NCI-H2196 treated with DMSO at 0.1 percent for 48 hours (cell line): Measurements from ENCODE around the gene GPRIN3.
A peak's percentile ranks its signal among the peaks of the same experiment; 100 is the strongest.
"Not testable (repeated sequence)": the region's sequence is repeated elsewhere in the genome, so short reads cannot be mapped to it uniquely, and the experiment has no call there.

ENCODE experiments used
- DNase-seq: peaks from one replicate; lab custom pipeline; 2025; ENCODE audit not compliant: unreplicated experiment; lab: John Stamatoyannopoulos, UW

The GPRIN3 gene

DNA sequence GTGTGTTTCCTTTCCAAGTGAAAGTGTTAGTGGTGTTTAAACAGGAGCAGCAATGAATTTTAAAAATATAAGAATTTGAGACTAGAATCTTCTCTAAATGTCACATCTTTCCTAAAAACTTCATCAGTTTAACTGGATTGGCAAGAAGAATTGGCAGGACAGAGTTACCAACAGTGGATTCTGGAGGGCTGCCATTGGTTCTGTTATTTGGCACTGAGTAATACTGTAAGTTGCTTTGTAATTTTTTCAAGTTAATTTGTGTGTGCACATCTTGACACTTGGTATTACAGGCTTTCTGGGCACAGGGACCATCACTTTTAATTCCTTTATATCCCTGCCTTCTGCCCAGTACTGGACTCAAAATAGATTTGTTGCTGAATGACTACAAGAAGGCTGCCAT, 4.5 kb upstream of the GPRIN3 start:
- no peak for DNase-seq

DNA sequence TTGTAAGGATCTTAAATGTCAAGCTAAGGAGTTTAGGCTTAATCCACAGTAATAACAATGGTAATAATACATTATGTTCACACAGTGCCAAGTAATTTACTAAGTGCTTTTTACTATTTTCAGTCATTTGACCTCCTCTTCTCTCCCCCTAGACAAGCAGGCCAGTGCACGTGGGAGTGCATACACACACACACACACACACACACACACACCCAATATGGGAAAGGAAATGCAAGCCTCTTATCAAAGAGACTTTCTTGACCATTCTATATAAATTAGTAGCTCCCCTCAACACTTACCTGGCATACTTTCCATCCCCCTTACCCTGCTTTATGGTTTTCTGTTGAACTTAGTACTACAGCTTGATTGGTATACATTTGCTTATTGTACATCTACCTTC, 3.8 kb upstream of the GPRIN3 start:
- no peak for DNase-seq

DNA sequence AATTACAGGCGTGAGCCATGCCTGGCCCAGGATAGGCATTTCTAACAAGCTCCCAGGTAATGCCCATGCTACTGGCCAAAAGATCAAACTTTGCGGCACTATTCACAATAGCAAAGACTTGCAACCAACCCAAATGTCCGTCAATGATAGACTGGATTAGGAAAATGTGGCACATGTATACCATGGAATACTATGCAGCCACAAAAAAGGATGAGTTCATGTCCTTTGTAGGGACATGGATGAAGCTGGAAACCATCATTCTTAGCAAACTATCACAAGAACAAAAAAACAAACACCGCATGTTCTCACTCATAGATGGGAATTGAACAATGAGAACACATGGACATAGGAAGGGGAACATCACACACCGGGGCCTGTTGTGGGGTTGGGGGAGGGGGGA, 1.6 kb upstream of the GPRIN3 start:
- not testable (repeated sequence) for DNase-seq

DNA sequence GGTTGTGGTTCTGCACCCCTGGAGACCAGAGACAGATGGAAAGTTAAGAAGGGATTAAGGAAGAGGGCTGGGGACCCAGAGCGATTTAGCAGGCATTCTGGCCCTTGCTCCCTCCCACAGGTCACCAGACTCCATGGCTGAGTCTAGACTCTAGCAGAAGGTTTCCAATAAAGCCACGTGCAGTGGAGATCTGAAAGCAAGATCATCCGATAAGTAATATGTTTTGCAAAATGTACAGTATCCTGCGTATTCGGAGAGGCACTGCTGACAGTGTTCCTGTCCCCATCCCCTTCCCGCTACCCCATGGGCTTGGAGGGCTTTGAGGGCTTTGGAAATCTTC, 531 bp upstream of the GPRIN3 start:
- DNase-seq, result no peak

DNA sequence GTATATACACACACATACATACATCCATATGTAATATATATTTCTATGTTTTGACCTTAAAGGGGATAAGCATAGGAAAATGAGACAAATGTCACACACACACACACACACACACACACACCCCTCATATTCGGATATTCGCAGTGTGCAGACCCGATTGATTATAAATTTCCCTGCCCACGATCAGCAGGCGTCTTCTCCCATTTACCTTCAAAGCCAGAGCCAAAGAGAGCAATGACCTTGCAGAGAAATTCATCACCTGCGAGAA, 488 bp downstream of the GPRIN3 start:
- no peak for DNase-seq

DNA sequence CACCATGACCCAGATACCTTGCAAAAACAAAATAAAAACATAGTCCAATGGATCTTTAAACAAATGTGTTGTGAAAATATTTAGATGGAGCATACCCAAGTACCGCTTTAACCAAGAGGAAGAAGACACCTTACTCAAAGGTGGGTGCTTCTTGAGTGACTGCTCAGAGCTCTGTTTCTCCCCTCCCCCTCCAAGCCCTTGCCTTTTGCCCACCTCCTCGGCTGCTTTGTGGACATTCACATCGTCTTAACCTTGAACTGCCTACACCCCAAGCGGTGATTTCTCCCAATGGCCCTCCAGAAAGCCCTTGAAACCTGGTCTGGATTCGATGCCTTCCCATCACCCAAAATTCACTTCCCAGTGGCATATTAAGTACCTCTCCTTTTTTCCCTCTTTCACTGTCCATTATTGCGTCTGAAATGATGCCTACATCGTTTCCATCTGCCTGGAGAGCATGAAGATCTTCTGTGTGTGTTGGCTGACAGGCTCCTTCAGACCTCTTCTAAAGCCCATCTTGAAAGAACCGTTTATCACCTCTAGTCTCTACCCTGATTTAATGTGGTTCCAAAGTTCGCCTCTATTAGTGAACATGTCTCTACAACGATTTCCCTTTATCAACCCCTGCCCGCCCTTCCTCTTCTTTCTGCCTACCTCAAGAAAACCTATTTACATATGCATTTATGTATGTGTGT, 968 bp downstream of the GPRIN3 start:
- DNase-seq, result no peak

DNA sequence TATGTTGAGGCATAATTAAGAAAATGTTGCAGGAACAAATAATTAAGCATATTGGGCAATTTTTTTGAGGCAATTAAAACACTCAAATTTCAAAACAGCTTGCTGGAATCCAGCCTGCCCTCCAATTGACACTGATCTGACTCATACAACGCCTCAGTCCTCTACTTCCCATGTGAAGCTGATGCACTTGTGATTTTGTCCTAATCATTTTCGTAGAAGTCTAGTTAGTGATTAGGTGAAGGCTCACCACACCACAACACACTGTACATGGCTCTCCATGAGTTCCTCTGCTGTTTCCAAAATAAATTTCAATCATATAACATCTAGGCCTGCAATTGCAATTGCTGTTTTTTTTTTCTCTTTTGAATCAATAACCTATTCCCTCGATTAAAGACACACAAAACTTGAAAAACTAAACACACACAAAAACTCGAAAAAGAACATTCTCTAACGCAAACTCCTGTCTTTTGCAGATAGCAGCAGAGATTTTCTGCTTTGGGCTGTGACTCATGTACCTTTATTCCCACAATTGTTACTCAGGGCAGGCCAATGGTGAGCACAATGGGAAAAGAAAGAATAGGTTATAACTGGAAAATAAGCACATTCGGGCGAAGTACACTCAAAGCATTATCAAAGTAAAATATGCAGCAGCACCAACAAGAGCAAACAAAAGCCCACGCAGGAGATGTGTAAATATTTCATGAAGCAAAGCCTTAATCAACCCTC, 1.7 kb downstream of the GPRIN3 start:
- DNase-seq, result no peak

DNA sequence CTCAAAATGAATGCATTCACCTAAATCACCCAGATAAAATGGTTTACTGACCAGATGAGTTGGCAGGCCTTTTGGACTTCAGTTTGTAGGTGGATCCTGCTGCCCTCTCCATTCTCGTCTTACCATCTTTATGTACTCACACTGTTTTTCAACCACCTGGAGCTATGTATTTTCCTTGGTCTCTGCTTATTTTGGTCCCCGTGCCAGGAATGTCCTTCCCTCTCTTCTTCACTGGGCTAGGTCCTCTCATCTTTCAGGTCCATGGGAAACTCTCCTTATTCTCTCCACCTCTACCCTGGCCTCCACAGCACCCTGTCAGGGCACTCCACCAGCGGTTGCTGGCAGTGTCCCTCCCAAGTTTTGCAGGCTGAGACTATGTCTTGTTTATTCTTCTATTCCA, 2.6 kb downstream of the GPRIN3 start:
- peak; percentile 8 for DNase-seq

DNA sequence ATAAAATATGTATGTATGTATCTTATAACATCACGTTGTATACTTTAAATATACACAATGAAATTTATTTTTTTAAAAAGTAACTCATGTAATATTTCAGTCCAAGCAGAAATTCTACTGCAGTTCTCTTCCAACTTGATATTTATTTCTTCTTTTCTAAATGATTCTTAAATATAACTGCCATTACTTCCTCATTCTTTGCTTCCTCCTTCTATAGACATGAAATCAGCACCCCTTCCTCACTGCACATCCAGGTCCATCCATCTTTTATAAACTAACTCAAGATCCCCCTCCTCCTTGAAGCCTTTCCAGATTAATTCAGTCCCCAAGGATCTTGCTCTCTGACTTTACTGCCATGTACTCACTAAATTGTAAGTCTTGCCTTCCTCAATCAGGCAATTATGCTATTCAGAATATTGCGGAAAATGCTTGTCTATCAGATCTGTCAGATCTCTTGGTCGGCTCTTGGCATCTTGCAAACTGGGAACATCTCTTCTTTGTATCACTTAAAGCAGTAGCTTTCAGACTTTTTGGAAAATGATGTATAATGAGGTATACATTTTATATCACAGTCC, 3.7 kb downstream of the GPRIN3 start:
- no peak for DNase-seq

DNA sequence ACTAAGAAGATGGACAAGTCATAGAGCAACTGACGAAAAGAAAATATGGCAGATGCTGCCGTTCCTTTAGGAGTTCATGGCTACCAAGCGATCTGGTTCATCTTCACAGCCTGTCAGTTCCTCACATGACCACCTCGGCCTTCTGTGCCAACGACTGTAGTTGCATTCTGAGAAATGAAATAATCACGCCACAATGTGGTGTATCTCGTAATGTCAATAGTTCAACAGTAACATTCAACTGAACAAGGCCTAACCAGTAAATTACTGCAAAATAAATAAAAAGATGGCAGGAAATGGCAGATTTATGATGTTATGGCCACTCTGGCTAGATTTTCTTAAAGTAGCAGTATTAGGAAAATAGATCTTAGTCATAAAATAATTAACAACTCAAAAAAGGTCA, 4.4 kb downstream of the GPRIN3 start:
- peak; percentile 22 for DNase-seq

DNA sequence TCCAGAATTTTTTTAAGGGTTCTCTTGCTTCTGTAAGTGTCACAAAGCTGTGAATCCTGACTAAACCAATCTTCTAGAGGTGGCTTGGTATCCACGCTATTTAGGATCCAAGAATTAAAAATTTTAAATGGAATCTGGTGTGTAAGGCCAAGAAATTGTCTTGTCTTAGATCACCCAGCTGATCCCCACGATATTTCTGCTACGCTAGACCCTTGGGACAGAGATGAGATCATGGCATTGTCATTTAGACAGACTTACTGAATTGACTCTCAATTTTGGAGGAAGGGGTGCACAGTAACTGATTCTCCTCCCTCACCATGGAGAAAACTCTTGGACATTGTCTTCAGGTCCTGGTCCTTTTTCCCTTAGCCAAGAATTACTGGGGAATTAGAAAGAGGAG, 5.7 kb downstream of the GPRIN3 start:
- no peak for DNase-seq

DNA sequence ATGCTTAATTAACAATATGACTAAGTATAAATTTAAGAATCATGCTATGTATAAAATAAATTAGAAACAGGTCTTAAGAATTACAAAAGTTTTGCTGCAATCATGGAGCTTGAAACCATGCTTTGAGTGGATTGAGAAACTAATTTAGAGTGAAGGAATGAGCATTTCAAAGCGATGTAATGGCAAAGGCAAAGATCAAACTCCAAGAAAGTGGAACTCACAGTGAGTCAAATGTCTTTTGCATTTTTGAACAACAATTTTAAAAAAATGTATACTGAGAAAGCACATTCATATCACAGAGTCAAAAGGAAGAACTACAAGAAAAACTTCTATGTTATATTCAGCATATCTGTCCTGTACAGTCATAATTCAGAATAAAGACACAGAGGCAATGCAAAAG, 6.6 kb downstream of the GPRIN3 start:
- DNase-seq, result no peak

DNA sequence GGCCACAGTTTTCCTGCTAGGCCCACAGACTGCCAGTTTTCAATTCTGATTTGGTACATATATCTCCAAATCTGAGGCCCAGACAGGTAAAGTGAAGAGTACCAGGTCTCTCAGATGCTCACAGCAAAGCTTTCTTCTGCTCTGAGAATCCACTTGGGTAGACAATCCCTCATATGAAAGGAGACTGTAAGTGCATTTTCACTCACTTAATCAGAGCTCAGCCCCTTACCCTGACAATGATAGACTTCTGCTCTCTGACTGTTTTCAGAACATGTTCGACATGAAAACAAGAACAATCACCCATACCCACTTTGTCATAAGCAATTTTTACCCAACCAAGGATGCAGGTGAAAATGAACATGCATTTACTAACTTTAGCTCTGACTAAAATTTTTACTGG, 7.1 kb downstream of the GPRIN3 start:
- no peak for DNase-seq

DNA sequence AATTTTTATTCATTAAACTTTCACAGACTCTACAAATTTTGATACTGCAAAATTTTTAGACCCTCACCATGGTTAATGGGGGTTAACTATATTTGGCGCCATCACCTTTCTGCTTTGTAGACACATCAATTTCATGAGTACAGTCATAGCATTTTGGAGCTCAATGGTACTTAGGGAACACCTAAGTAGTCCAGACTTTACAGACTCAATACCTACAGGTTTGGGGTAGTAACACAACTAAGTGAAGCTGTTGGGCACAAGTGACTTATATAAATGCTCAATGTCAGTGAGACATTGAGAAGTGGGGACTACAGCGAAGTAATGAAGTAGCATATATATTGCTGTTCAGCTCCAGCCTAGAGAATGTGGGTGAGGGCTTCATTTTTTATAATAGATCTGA, 7.5 kb downstream of the GPRIN3 start:
- DNase-seq, result no peak

DNA sequence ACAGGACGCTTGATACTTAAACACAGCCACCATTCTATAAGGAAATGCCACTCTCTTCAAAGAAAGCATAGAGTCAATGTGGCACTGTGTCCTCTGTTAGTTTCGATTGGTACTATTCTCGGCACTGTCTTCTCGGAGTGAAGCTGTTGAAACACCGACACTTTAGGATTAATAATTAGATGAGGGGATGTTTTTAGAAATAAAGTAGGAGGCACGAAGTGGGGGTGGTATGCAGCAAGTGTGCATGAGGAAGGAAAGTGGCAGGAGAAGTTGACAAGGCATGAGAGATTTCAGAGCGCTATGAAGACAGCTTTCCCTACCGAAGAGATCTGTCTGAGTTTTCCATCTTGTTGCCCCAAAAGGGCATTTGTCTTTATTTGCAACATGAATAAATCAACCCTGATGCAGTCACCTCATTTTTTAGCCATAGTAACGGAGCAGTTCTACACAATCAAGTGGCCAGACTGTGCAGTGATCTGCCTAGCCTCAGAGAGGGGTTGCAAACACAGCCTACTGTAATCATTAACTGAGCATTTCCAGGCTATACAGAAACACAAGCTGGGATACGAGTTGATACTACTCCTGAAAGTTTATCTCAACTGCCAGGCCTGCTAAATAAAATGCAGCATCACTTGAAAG, 8.3 kb downstream of the GPRIN3 start:
- no peak for DNase-seq

DNA sequence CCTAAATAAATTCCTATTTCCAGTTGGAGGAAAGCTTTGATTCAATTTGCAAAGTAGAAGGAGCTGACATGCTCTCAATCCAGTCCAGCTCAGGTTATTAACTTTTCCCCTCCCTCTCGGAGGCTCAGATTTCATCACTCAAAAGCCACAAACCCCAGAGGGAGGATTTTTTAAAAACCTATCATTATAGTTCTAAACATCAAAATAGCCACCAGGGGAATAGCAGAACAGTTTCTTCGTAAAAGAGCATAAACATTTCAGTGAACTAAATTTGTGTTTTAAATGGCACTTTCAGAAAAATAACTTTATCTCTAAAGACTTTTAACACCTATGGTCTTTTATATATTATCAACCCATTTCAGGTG, 8.8 kb downstream of the GPRIN3 start:
- DNase-seq, result no peak

DNA sequence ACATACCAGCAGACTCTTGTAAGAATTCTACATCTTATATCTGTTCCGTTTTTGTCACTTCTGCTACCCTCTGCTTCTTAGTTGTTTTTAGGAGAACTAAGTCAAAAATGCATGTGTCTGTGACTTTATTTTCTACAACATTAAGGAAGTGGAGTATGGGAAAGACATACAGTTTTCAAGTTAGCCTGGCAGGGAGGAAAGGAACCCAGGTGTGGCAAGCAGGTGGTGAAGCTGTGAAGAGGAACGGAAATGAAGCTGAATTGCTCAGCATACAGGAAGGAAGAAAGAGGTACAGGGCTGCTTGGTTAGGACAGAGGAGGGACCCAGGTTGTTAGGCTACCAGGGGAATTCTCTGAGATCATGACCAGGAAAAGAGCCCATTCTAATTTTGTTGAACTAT, 9.4 kb downstream of the GPRIN3 start:
- DNase-seq, result no peak

DNA sequence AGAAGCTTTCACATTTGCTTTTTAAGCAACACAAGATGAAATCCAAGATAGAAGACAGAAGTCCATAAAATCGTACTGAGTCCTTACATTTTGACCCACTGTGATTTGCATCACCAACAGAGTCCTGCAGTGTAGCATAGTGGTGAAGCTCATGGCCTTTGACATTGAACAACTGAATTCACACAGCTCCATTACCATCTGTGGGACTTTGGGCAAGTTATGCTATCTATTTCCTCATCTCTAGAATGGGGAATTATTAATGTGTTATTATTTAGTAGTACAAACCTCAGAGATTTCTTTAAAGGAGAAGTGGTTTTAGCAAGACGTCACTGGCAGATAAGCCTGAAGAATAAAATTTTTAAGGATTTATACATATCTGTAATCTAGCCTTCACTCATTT, 10.7 kb downstream of the GPRIN3 start:
- DNase-seq, result no peak

DNA sequence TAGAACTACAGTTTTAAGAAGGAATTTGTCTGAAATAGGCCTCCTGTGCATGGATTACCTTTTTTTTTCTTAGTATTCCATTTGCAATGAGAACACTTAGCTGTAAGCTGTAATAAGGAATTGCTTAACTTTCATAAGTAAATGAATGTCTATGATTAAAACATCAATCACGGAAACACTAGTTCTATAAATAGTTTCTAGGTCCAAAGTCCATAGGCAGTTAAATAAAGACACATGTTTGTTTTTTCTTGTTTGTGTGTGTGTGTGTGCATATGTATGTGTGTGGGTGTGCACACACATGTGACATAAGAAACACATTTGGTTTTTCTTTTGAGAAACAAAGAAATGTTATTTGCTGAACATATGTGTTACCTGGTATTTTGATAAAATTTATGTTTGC, 11.2 kb downstream of the GPRIN3 start:
- DNase-seq, result no peak

DNA sequence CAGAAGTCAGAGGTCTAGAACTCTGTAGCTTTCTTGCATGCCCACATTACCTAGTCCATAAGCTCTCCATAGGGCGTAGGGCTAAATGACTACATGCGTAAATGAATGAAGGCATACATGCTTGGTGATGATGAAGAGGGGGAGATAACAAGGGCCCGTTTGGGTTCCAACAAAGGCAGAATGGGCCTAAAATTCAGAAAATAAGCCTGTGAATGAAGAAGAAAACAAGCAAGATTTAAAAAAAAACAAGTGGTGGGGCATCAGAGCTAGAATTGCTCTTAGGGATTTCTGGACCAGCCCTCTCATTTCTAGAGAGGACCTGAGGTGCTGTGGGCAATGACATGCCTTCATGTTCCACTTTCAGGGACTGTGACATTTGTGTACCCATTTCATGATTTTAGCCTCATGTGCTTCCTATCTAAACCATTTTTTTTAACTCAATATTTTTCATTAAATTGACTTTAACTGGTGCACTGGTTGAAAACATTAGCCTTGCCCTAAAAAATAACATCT, 12.1 kb downstream of the GPRIN3 start:
- no peak for DNase-seq

DNA sequence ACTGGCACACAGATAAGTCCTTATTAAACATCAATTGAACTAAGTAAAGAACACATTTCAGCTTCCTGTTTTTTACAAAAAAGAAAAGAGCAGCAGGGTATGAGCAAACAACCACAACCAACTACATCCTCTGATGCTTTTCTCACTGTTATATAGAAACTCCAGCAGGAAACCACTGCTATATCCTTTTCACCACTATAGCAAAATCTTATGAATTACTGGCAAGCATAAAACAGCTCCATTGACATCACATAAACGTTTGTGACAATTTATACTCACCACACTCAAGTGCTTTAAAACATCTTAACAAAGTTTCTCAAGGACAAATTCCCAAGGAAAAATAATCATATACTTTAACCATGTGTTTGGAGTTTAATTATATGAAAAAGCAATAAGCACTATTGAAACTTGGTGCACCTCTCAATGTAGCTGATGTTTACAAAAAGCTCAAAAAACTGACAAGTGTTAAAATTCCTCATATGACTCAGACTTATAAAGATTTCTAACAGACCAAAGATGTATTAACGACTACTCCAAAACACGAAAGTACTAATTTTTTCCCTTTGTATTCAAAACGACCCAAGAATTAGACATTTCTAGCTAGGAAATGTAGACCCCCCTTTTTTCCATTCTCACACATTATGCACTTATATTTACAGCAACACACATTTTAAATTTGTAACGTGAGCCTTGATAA, 12.9 kb downstream of the GPRIN3 start:
- DNase-seq, result no peak

DNA sequence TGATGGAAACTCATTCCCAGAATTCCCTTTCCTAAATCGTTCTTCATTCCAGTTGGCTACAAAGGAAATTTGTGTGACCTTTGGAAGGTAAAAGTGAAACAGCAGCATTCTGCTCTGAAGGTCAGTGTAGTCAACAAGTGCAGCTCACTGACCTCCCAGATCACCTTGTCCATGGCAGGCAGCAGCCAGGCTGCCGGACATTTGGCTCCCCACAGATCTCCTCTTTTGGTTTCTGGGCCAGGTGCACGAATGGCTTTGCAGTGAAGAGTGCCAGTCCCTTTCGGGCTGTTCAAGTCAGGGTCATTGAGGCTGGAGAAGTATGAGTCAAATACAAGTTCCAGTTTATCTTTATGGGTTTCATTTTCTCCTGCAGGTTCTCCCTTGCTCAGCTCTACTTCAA, 14.3 kb downstream of the GPRIN3 start:
- no peak for DNase-seq
